Measurements from ENCODE around the gene C11orf24.

The C11orf24 gene

GRCh38 chr11:68312780-68313573 lies 41.2 kb upstream of the C11orf24 start:
- Histone ChIP-seq H3K27ac (ENCODE audit: insufficient read depth in 1 of 2, low read depth in 1 of 2, low read length in 2 of 2, poor library complexity in 1 of 2, severe bottlenecking in 2 of 2) (peak overlapping the region in 1 of 2 experiments; percentile 49), H3K4me1 (ENCODE audit: control extremely low read depth in 1 of 4, control insufficient read depth in 4 of 4, insufficient read depth in 4 of 4, low read length in 3 of 4) (peaks cover 8 to 64% (median 47%) of the 10 kb centered on the region in 4 experiments), H3K9me3 (ENCODE audit: control extremely low read depth in 1 of 5, control insufficient read depth in 4 of 5, insufficient read depth in 2 of 5, low read depth in 1 of 5, low read length in 4 of 5) (no peaks in the 10 kb centered on the region), H3K27me3 (replicated peaks in 2 of 5; ENCODE audit: control insufficient read depth in 4 of 5, insufficient read depth in 5 of 5, low read length in 4 of 5) (no peaks in the 10 kb centered on the region), H3K4me3 (ENCODE audit: control insufficient read depth in 1 of 7, extremely low read depth in 1 of 7, insufficient read depth in 4 of 7, low read depth in 2 of 7, low read length in 6 of 7) (peak overlapping the region; percentile 50 to 84 (median 79)), H3K36me3 (ENCODE audit: control insufficient read depth in 4 of 4, insufficient read depth in 4 of 4, low read length in 3 of 4) (no peaks in the 10 kb centered on the region)
- ChIA-PET POLR2A (interaction anchor here (0.7 to 1.5 kb wide), 2 partner anchors 15 to 17 kb away, joined by 3 to 4 read pairs; no protein-coding TSS in a partner anchor), CTCF (interaction anchor here (1.4 kb wide), 1 partner anchor 38 kb away, joined by 4 read pairs; no protein-coding TSS in a partner anchor)
- DNase-seq: peak in 2 of 3 donors; percentile 33 to 50
- WGBS (ENCODE audit: insufficient coverage): under 1% methylated on average over 88 of the region's 102 CpGs

- DNase-seq: peak in 2 of 3 donors; percentile 45 to 59
- Histone ChIP-seq H3K27ac (ENCODE audit: insufficient read depth in 1 of 2, low read depth in 1 of 2, low read length in 2 of 2, poor library complexity in 1 of 2, severe bottlenecking in 2 of 2) (peak within 1 kb of the TSS in 1 of 2 experiments; percentile 49), H3K9me3 (ENCODE audit: control extremely low read depth in 1 of 5, control insufficient read depth in 4 of 5, insufficient read depth in 2 of 5, low read depth in 1 of 5, low read length in 4 of 5) (no peaks in the 10 kb centered on the region), H3K27me3 (replicated peaks in 2 of 5; ENCODE audit: control insufficient read depth in 4 of 5, insufficient read depth in 5 of 5, low read length in 4 of 5) (no peaks in the 10 kb centered on the region), H3K4me3 (ENCODE audit: control insufficient read depth in 1 of 7, extremely low read depth in 1 of 7, insufficient read depth in 4 of 7, low read depth in 2 of 7, low read length in 6 of 7) (peak within 1 kb of the TSS; percentile 50 to 84 (median 79)), H3K4me1 (ENCODE audit: control extremely low read depth in 1 of 4, control insufficient read depth in 4 of 4, insufficient read depth in 4 of 4, low read length in 3 of 4) (peaks cover 8 to 61% (median 43%) of the 10 kb centered on the region in 4 experiments), H3K36me3 (ENCODE audit: control insufficient read depth in 4 of 4, insufficient read depth in 4 of 4, low read length in 3 of 4) (no peaks in the 10 kb centered on the region)
- WGBS (ENCODE audit: insufficient coverage): 6% methylated on average over 48 of the region's 85 CpGs
- CTCF ChIA-PET: interaction anchor here (0.9 to 1.4 kb wide), 2 partner anchors 34 to 52 kb away, joined by 3 read pairs; no protein-coding TSS in a partner anchor
- POLR2A ChIA-PET: interaction anchor here (0.7 kb wide), 1 partner anchor 17 kb away, joined by 3 read pairs; no protein-coding TSS in a partner anchor
Measured at GRCh38 chr11:68312117-68312779, 40.5 kb upstream of the C11orf24 start, which contains the start of gene LRP5. LRP5 (plus strand) TSS chr11:68312591; CDS start chr11:68312715, 124 bp downstream.

DNA sequence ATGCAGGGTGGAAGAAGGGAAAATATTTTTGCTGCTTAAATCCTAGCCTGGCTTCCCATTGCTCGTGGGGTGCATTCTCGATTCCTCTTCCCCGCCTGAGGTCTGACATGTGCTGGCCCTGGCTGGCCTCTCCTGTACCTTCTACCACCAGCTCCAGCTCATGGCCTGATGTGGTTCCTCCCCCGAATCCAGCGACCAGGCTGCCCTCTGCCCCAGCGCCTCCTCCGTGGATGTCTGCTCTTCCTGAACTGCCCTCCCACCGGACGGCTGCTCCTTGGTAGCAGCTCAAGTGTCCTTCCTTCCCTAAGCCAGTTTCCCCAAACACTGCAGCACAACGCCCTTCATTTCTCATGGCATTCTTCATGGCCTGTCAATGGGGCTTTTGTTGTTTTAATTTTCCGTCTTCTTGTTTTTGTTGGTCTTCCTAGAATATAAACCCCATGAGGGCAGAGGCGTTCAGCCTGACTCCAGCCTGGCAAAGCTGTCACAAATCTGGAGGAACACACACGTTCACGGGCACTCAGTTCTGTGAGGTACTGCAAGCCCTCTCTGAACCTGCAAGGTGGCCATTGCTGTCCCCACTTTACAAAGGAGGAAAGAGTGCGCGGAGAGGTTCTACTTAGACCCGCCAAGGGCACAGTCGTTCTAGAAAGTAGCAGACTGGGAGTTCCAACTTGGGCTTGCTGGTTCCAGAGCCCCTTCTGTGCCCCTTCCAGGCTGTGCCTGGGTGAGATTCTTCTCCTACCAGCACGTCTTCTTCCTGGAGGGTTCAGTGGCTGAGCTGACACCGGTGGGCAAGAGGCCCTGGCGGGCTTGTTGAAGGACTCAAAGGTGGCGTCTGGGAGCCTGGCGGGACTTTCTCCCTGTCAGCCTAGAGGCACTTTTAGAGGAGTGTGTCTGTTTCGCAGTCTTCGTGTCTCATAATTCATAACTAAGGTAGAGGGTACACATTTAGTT lies 39.7 kb upstream of the C11orf24 start:
- WGBS (ENCODE audit: insufficient coverage): 84% methylated on average over 21 of the region's 25 CpGs
- Histone ChIP-seq H3K9me3 (ENCODE audit: control extremely low read depth in 1 of 5, control insufficient read depth in 4 of 5, insufficient read depth in 2 of 5, low read depth in 1 of 5, low read length in 4 of 5) (no peaks in the 10 kb centered on the region), H3K27me3 (replicated peaks in 2 of 5; ENCODE audit: control insufficient read depth in 4 of 5, insufficient read depth in 5 of 5, low read length in 4 of 5) (no peaks in the 10 kb centered on the region), H3K27ac (ENCODE audit: insufficient read depth in 1 of 2, low read depth in 1 of 2, low read length in 2 of 2, poor library complexity in 1 of 2, severe bottlenecking in 2 of 2) (no peak overlapping the region), H3K4me3 (ENCODE audit: control insufficient read depth in 1 of 7, extremely low read depth in 1 of 7, insufficient read depth in 4 of 7, low read depth in 2 of 7, low read length in 6 of 7) (peak overlapping the region in 5 of 7 experiments; percentile 34 to 84 (median 75)), H3K4me1 (ENCODE audit: control extremely low read depth in 1 of 4, control insufficient read depth in 4 of 4, insufficient read depth in 4 of 4, low read length in 3 of 4) (peaks cover 8 to 53% (median 35%) of the 10 kb centered on the region in 4 experiments), H3K36me3 (ENCODE audit: control insufficient read depth in 4 of 4, insufficient read depth in 4 of 4, low read length in 3 of 4) (no peaks in the 10 kb centered on the region)
- peak in 1 of 3 donors; percentile 40 for DNase-seq
- ChIA-PET CTCF (interaction anchor here (0.7 to 2.0 kb wide), 10 partner anchors 11 to 67 kb away, joined by 3 to 16 read pairs (median 3); partner anchors contain the start of gene C11orf24), POLR2A (interaction anchor here (0.7 kb wide), 1 partner anchor 18 kb away, joined by 3 read pairs; no protein-coding TSS in a partner anchor)

DNA sequence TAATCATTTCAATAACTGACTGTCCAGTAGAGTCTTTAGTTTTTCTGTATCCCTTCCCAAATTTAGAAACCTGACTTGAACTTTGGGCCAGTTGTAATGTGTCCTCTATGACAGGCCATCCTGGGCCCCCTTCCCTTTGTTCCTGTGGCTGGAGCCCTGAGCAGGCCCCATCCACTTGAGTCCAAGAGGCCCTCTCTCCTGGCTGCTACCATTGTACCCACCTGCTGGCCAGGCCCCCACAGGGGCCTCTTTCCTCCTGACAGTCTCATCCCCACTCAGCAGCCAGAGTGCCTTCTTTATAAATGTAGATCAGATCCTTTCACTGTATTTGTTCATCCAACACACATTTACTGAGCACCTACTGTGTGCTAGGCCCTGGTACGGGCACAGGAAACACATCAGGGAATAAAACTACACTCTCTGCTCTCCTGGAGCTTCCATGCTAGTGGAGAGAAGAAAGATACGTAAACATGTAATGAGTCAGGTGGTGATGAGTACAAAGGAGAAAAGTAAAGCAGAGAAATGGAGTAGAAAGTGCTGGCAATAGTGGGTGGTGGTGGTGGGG lies 37.9 kb upstream of the C11orf24 start:
- Histone ChIP-seq H3K27me3 (replicated peaks in 2 of 5; ENCODE audit: control insufficient read depth in 4 of 5, insufficient read depth in 5 of 5, low read length in 4 of 5) (no peaks in the 10 kb centered on the region), H3K4me3 (ENCODE audit: control insufficient read depth in 1 of 7, extremely low read depth in 1 of 7, insufficient read depth in 4 of 7, low read depth in 2 of 7, low read length in 6 of 7) (no peak overlapping the region), H3K27ac (ENCODE audit: insufficient read depth in 1 of 2, low read depth in 1 of 2, low read length in 2 of 2, poor library complexity in 1 of 2, severe bottlenecking in 2 of 2) (no peak overlapping the region), H3K9me3 (ENCODE audit: control extremely low read depth in 1 of 5, control insufficient read depth in 4 of 5, insufficient read depth in 2 of 5, low read depth in 1 of 5, low read length in 4 of 5) (no peaks in the 10 kb centered on the region), H3K36me3 (ENCODE audit: control insufficient read depth in 4 of 4, insufficient read depth in 4 of 4, low read length in 3 of 4) (no peaks in the 10 kb centered on the region), H3K4me1 (ENCODE audit: control extremely low read depth in 1 of 4, control insufficient read depth in 4 of 4, insufficient read depth in 4 of 4, low read length in 3 of 4) (peaks cover 4 to 40% (median 24%) of the 10 kb centered on the region in 4 experiments)
- no peak for DNase-seq
- ChIA-PET POLR2A (no interaction called here), CTCF (interaction anchor here (1.5 to 2.0 kb wide), 3 partner anchors 12 to 52 kb away, joined by 4 to 16 read pairs (median 4); partner anchors contain the start of gene C11orf24)
- 100% methylated on average over 1 of the region's 2 CpGs for WGBS (ENCODE audit: insufficient coverage)

DNA sequence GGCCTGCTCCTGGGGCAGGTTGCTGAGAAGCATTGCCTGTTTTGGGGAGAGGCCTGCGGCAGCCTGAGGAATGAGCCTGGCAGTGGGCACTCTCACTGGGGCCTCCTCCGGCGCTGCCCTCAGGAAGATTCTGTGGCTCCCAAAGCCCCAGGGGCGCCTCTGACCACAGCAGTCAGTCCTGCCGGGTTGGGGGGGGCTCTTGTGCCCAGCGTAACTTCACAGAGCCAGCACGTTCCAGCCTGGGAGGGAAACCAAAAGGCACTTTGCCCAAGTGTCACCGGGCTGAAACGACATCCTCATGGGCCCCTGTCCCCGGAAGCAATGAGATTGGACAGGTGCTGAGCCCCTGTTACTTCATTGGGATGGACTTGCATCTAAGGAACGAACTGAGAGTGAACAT lies 36.3 kb upstream of the C11orf24 start:
- Histone ChIP-seq H3K4me1 (ENCODE audit: control extremely low read depth in 1 of 4, control insufficient read depth in 4 of 4, insufficient read depth in 4 of 4, low read length in 3 of 4) (peaks cover 0 to 28% (median 10%) of the 10 kb centered on the region in 4 experiments), H3K4me3 (ENCODE audit: control insufficient read depth in 1 of 7, extremely low read depth in 1 of 7, insufficient read depth in 4 of 7, low read depth in 2 of 7, low read length in 6 of 7) (no peak overlapping the region), H3K27me3 (replicated peaks in 2 of 5; ENCODE audit: control insufficient read depth in 4 of 5, insufficient read depth in 5 of 5, low read length in 4 of 5) (no peaks in the 10 kb centered on the region), H3K9me3 (ENCODE audit: control extremely low read depth in 1 of 5, control insufficient read depth in 4 of 5, insufficient read depth in 2 of 5, low read depth in 1 of 5, low read length in 4 of 5) (peaks cover 0 to 5% (median 0%) of the 10 kb centered on the region in 5 experiments), H3K27ac (ENCODE audit: insufficient read depth in 1 of 2, low read depth in 1 of 2, low read length in 2 of 2, poor library complexity in 1 of 2, severe bottlenecking in 2 of 2) (no peak overlapping the region), H3K36me3 (ENCODE audit: control insufficient read depth in 4 of 4, insufficient read depth in 4 of 4, low read length in 3 of 4) (no peaks in the 10 kb centered on the region)
- ChIA-PET POLR2A (no interaction called here), CTCF (interaction anchor here (1.4 kb wide), 1 partner anchor 10 kb away, joined by 3 read pairs; no protein-coding TSS in a partner anchor)
- WGBS (ENCODE audit: insufficient coverage): 78% methylated on average over 11 of the region's 11 CpGs
- no peak for DNase-seq

GRCh38 chr11:68306636-68307035 lies 34.9 kb upstream of the C11orf24 start:
- DNase-seq: no peak
- CTCF ChIA-PET: interaction anchor here (0.7 to 1.2 kb wide), 3 partner anchors 8 to 36 kb away, joined by 3 to 4 read pairs (median 3); no protein-coding TSS in a partner anchor
- Histone ChIP-seq H3K36me3 (ENCODE audit: control insufficient read depth in 4 of 4, insufficient read depth in 4 of 4, low read length in 3 of 4) (no peaks in the 10 kb centered on the region), H3K27ac (ENCODE audit: insufficient read depth in 1 of 2, low read depth in 1 of 2, low read length in 2 of 2, poor library complexity in 1 of 2, severe bottlenecking in 2 of 2) (no peak overlapping the region), H3K4me1 (ENCODE audit: control extremely low read depth in 1 of 4, control insufficient read depth in 4 of 4, insufficient read depth in 4 of 4, low read length in 3 of 4) (peaks cover 0 to 28% (median 11%) of the 10 kb centered on the region in 4 experiments), H3K4me3 (ENCODE audit: control insufficient read depth in 1 of 7, extremely low read depth in 1 of 7, insufficient read depth in 4 of 7, low read depth in 2 of 7, low read length in 6 of 7) (no peak overlapping the region), H3K9me3 (ENCODE audit: control extremely low read depth in 1 of 5, control insufficient read depth in 4 of 5, insufficient read depth in 2 of 5, low read depth in 1 of 5, low read length in 4 of 5) (peaks cover 0 to 5% (median 0%) of the 10 kb centered on the region in 5 experiments), H3K27me3 (replicated peaks in 2 of 5; ENCODE audit: control insufficient read depth in 4 of 5, insufficient read depth in 5 of 5, low read length in 4 of 5) (no peaks in the 10 kb centered on the region)
- POLR2A ChIA-PET: no interaction called here
- no CpG with 5 or more reads among the region's 3 CpGs for WGBS (ENCODE audit: insufficient coverage)
